GM23248 (cell line): ENCODE data around the gene CYP11A1. TPM values are rescaled to one million over a fixed set of nuclear protein-coding genes. Genes with fewer than 3 reads are reported as not detected.

Experiments used
- DNase-seq: peaks from one replicate; pipeline ENCODE4 v3.0.0-alpha.2; 2015
- H2AFZ ChIP-seq: fragments of 200-600 bp; sonication (generic); 2 replicates; pipeline ENCODE4 v1.6.1; 2016; ENCODE audit warnings: antibody characterized with exemption
- H3F3A ChIP-seq: fragments of 200-600 bp; sonication (generic); 2 replicates; pipeline ENCODE4 v1.6.1; 2016; ENCODE audit warnings: mild to moderate bottlenecking, antibody characterized with exemption, mixed run types; ENCODE audit not compliant: insufficient read depth
- H3K27ac ChIP-seq: fragments of 200-600 bp; sonication (generic); 2 replicates; pipeline ENCODE4 v1.5.1; 2016; ENCODE audit warnings: mild to moderate bottlenecking
- H3K27me3 ChIP-seq: fragments of 200-600 bp; sonication (generic); replicated peaks from 2 replicates; pipeline ENCODE4 v1.6.1; 2016; ENCODE audit warnings: mild to moderate bottlenecking; ENCODE audit not compliant: insufficient read depth
- H3K36me3 ChIP-seq: fragments of 200-600 bp; sonication (generic); 2 replicates; pipeline ENCODE4 v1.6.1; 2016; ENCODE audit warnings: low read depth, mild to moderate bottlenecking
- H3K4me1 ChIP-seq: fragments of 200-600 bp; sonication (generic); 2 replicates; pipeline ENCODE4 v1.6.1; 2016; ENCODE audit warnings: mild to moderate bottlenecking; ENCODE audit not compliant: insufficient read depth
- H3K4me2 ChIP-seq: fragments of 200-600 bp; sonication (generic); one replicate; pipeline ENCODE4 v1.6.1; 2016; ENCODE audit warnings: mild to moderate bottlenecking; ENCODE audit not compliant: unreplicated experiment
- H3K4me3 ChIP-seq: fragments of 200-600 bp; sonication (generic); 2 replicates; pipeline ENCODE4 v1.5.1; 2016; ENCODE audit warnings: mild to moderate bottlenecking
- H3K79me2 ChIP-seq: fragments of 200-600 bp; sonication (generic); 2 replicates; pipeline ENCODE4 v1.6.1; 2016; ENCODE audit warnings: mild to moderate bottlenecking; ENCODE audit not compliant: insufficient read depth
- H3K9ac ChIP-seq: fragments of 200-600 bp; sonication (generic); 2 replicates; pipeline ENCODE4 v1.6.1; 2016; ENCODE audit warnings: mild to moderate bottlenecking
- H3K9me2 ChIP-seq: fragments of 200-600 bp; sonication (generic); 2 replicates; pipeline ENCODE4 v1.6.1; 2016; ENCODE audit warnings: mixed run types, mild to moderate bottlenecking, moderate library complexity; ENCODE audit not compliant: insufficient read depth
- H3K9me3 ChIP-seq: fragments of 200-600 bp; sonication (generic); one replicate; pipeline ENCODE4 v1.6.1; 2017; ENCODE audit warnings: low read depth
- H4K20me1 ChIP-seq: fragments of 200-600 bp; sonication (generic); 2 replicates; pipeline ENCODE4 v1.6.0; 2016; ENCODE audit not compliant: insufficient read depth
- EZH2 ChIP-seq: fragments of 200-600 bp; sonication (generic); IDR thresholded peaks from 2 replicates; pipeline ENCODE4 v1.6.1; 2018; ENCODE audit warnings: antibody characterized with exemption, mild to moderate bottlenecking; ENCODE audit not compliant: insufficient read depth, poor library complexity, severe bottlenecking
- EZH2phosphoT487 ChIP-seq: fragments of 200-600 bp; sonication (generic); IDR thresholded peaks from 2 replicates; pipeline ENCODE4 v1.6.1; 2018; ENCODE audit warnings: antibody characterized with exemption, moderate library complexity, mild to moderate bottlenecking, low read depth; ENCODE audit not compliant: insufficient read depth
- WGBS, 2 experiments: methylation state at CpG; one replicate each; pipeline ENCODE4 v1.1.6; 2015 to 2017; ENCODE audit warnings: low lambda C conversion rate in 2 of 2, low coverage in 1 of 2; ENCODE audit errors: missing lambda C conversion rate in 2 of 2; 5-methylcytosine and 5-hydroxymethylcytosine counted together
- in situ Hi-C: fragments of 300-500 bp; cut with MboI; formaldehyde crosslinking; loops from 2 replicates; pipeline ENCODE4 v1.15.0; 2020
- polyA plus RNA-seq: library from polyadenylated mRNA; unstranded; fragments of >200 nt; fragmentation: Nextera tagmentation; extraction: Ambion mirVana; gene quantifications from 2 replicates; pipeline ENCODE4 v1.2.1, GENCODE V29; 2016
- total RNA-seq: library from RNA; depleted of rRNA; stranded (reverse); fragments of >200 nt; shearing (Covaris generic); gene quantifications from 2 replicates; pipeline ENCODE4 v1.2.3, GENCODE V29; 2014; rRNA removed

The CYP11A1 gene
- total RNA-seq: 0.25 and 0.32 TPM in 2 replicates
- polyA plus RNA-seq: 1.2 and 1.9 TPM in 2 replicates

- in situ Hi-C loops: no loop called here
- 91 to 92% methylated on average over 12 of the region's 12 CpGs for WGBS, 2 experiments
These were observed at the start of gene CYP11A1 for GRCh38 chr15:74367296-74367854. Gene CYP11A1, minus strand, starts transcription at chr15:74367646. Its CDS starts 61 bp downstream, at chr15:74367585.

GRCh38 chr15:74417225-74417624, 49.8 kb upstream of the CYP11A1 start:
- H4K20me1 ChIP-seq: no peaks in the 10 kb centered on the region; the same call in 1 of the 2 replicates
- no peak for TF ChIP-seq EZH2
- no peak for TF ChIP-seq EZH2phosphoT487
- no peak overlapping the region for H2AFZ ChIP-seq
- H3K27me3 ChIP-seq: no peaks in the 10 kb centered on the region
- WGBS, 2 experiments: 27 to 35% methylated on average over 13 of the region's 13 CpGs
- peaks cover 46% of the 10 kb centered on the region for H3F3A ChIP-seq
- peak overlapping the region; percentile 41 for H3K4me2 ChIP-seq
- peaks cover 32% of the 10 kb centered on the region for H3K36me3 ChIP-seq
- H3K27ac ChIP-seq: peak overlapping the region; percentile 45
- no peaks in the 10 kb centered on the region for H3K9me3 ChIP-seq
- H3K4me1 ChIP-seq: peaks cover 57% of the 10 kb centered on the region
- in situ Hi-C loops: no loop called here
- peak overlapping the region; percentile 18 for H3K9ac ChIP-seq
- H3K79me2 ChIP-seq: peaks cover 98% of the 10 kb centered on the region
- peak; percentile 88 for DNase-seq
- H3K4me3 ChIP-seq: no peak overlapping the region
- no peaks in the 10 kb centered on the region for H3K9me2 ChIP-seq

More at GRCh38 chr15:74367296-74367854, at the start of gene CYP11A1:
- Histone ChIP-seq H3K79me2 (no peaks in the 10 kb centered on the region), H3K9ac (no peak within 1 kb of the TSS), H3F3A (no peaks in the 10 kb centered on the region), H3K27ac (no peak within 1 kb of the TSS), H3K9me3 (no peaks in the 10 kb centered on the region), H4K20me1 (no peaks in the 10 kb centered on the region), H3K9me2 (no peaks in the 10 kb centered on the region), H3K27me3 (no peaks in the 10 kb centered on the region), H2AFZ (no peak within 1 kb of the TSS), H3K36me3 (no peaks in the 10 kb centered on the region), H3K4me3 (no peak within 1 kb of the TSS), H3K4me1 (no peaks in the 10 kb centered on the region), H3K4me2 (peak within 1 kb of the TSS; percentile 80)
- no peak for DNase-seq
- TF ChIP-seq EZH2phosphoT487 (no peak), EZH2 (no peak)

- Histone ChIP-seq H2AFZ (no peak overlapping the region), H3K4me3 (no peak overlapping the region), H3F3A (peaks cover 42% of the 10 kb centered on the region), H3K36me3 (peaks cover 34% of the 10 kb centered on the region), H3K27ac (peak overlapping the region; percentile 45; the same call in 1 of the 2 replicates), H3K4me2 (peak overlapping the region; percentile 22), H3K4me1 (peaks cover 49% of the 10 kb centered on the region), H3K9ac (peak overlapping the region; percentile 18; the same call in 1 of the 2 replicates), H3K9me2 (no peaks in the 10 kb centered on the region), H4K20me1 (no peaks in the 10 kb centered on the region; the same call in 1 of the 2 replicates), H3K79me2 (peaks cover 92% of the 10 kb centered on the region), H3K27me3 (no peaks in the 10 kb centered on the region), H3K9me3 (no peaks in the 10 kb centered on the region)
- TF ChIP-seq EZH2phosphoT487 (no peak), EZH2 (no peak)
- 66 to 70% methylated on average over 19 of the region's 19 CpGs for WGBS, 2 experiments
- DNase-seq: no peak
- in situ Hi-C loops: no loop called here
These were observed 48.8 kb upstream of the CYP11A1 start for GRCh38 chr15:74415966-74416916.

- H3K9ac ChIP-seq: peak overlapping the region; percentile 7; the same call in 1 of the 2 replicates
- in situ Hi-C loops: no loop called here
- H3K4me3 ChIP-seq: no peak overlapping the region
- no peaks in the 10 kb centered on the region for H4K20me1 ChIP-seq
- H3K36me3 ChIP-seq: peaks cover 34% of the 10 kb centered on the region
- H3K79me2 ChIP-seq: peaks cover 78% of the 10 kb centered on the region
- H3K27ac ChIP-seq: no peak overlapping the region
- H3K4me2 ChIP-seq: no peak overlapping the region
- no peaks in the 10 kb centered on the region for H3K9me2 ChIP-seq
- H3K4me1 ChIP-seq: peaks cover 34% of the 10 kb centered on the region
- no peak for DNase-seq
- 99 to 100% methylated on average over 12 of the region's 12 CpGs for WGBS, 2 experiments
- H3K27me3 ChIP-seq: no peaks in the 10 kb centered on the region
- H2AFZ ChIP-seq: no peak overlapping the region
- no peak for TF ChIP-seq EZH2phosphoT487
- TF ChIP-seq EZH2: no peak
- H3K9me3 ChIP-seq: no peaks in the 10 kb centered on the region
- H3F3A ChIP-seq: peaks cover 50% of the 10 kb centered on the region
These were observed 47.3 kb upstream of the CYP11A1 start for GRCh38 chr15:74414603-74415338.
